HEK293 (cell line): ENCODE data around the gene PNPLA3.

ENCODE experiments used
- ATF2 ChIP-seq: fragments of 450-650 bp; formaldehyde crosslinking; IDR thresholded peaks from 2 replicates; pipeline ENCODE4 v1.5.1; 2016; ENCODE audit warnings: missing biosample characterization, missing genetic modification characterization, low read depth
- CTCF ChIP-seq: fragments of 450-650 bp; formaldehyde crosslinking; IDR thresholded peaks from 2 replicates; pipeline ENCODE4 v1.5.1; 2016; ENCODE audit warnings: missing biosample characterization, missing genetic modification characterization
- HOXD13 ChIP-seq: sonication (generic); formaldehyde crosslinking; IDR thresholded peaks from 2 replicates; pipeline ENCODE4 v1.8.0; 2022; ENCODE audit warnings: missing genetic modification reagents, borderline replicate concordance
- INSM2 ChIP-seq: fragments of 450-650 bp; formaldehyde crosslinking; IDR thresholded peaks from 2 replicates; pipeline ENCODE4 v1.5.1; 2016; ENCODE audit warnings: missing biosample characterization, missing genetic modification characterization
- REST ChIP-seq: fragments of 450-650 bp; formaldehyde crosslinking; IDR thresholded peaks from 2 replicates; pipeline ENCODE4 v1.5.1; 2016; ENCODE audit warnings: missing biosample characterization, missing genetic modification characterization
- ZBTB10 ChIP-seq: fragments of 450-650 bp; formaldehyde crosslinking; IDR thresholded peaks from 2 replicates; pipeline ENCODE4 v1.5.1; 2016; ENCODE audit warnings: missing biosample characterization, missing genetic modification characterization
- ZBTB7A ChIP-seq: fragments of 450-650 bp; formaldehyde crosslinking; IDR thresholded peaks from 2 replicates; pipeline ENCODE4 v1.5.1; 2016; ENCODE audit warnings: low read depth, missing biosample characterization, missing genetic modification characterization
- ZFP37 ChIP-seq: fragments of 450-650 bp; formaldehyde crosslinking; IDR thresholded peaks from 2 replicates; pipeline ENCODE4 v1.5.1; 2016; ENCODE audit warnings: missing biosample characterization, missing genetic modification characterization
- ZNF114 ChIP-seq: fragments of 450-650 bp; formaldehyde crosslinking; IDR thresholded peaks from 2 replicates; pipeline ENCODE4 v1.5.0; 2017; ENCODE audit warnings: missing biosample characterization, missing genetic modification characterization
- ZNF146 ChIP-seq: fragments of 450-650 bp; formaldehyde crosslinking; IDR thresholded peaks from 2 replicates; pipeline ENCODE4 v1.5.1; 2016; ENCODE audit warnings: missing biosample characterization, missing genetic modification characterization
- ZNF670 ChIP-seq: fragments of 450-650 bp; formaldehyde crosslinking; IDR thresholded peaks from 2 replicates; pipeline ENCODE4 v1.5.1; 2016; ENCODE audit warnings: missing biosample characterization, missing genetic modification characterization, low read depth
- ZNF776 ChIP-seq: fragments of 450-650 bp; formaldehyde crosslinking; IDR thresholded peaks from 2 replicates; pipeline ENCODE4 v1.5.0; 2017; ENCODE audit warnings: missing biosample characterization, missing genetic modification characterization, borderline replicate concordance
- ZSCAN18 ChIP-seq: fragments of 450-650 bp; formaldehyde crosslinking; IDR thresholded peaks from 2 replicates; pipeline ENCODE4 v1.5.1; 2016; ENCODE audit warnings: missing biosample characterization, missing genetic modification characterization

GRCh38 chr22:43980579-43980978 is 57.0 kb downstream of the PNPLA3 start:
- TF ChIP-seq ZFP37 (tag by site-specific recombination) (no peak), ZNF114 (no peak), ZSCAN18 (tag by site-specific recombination) (no peak), ZBTB7A (tag by site-specific recombination) (no peak), REST (no peak), CTCF (tag by site-specific recombination) (no peak), ZNF670 (no peak), ZNF146 (no peak), ZBTB10 (tag by site-specific recombination) (no peak), ATF2 (tag by site-specific recombination) (no peak), INSM2 (tag by site-specific recombination) (no peak), ZNF776 (tag by site-specific recombination) (no peak), HOXD13 (no peak)
